Fibroblast of the aortic adventitia (primary cell): ENCODE data around the gene APOLD1. TPM values are rescaled to one million over a fixed set of nuclear protein-coding genes. Genes with fewer than 3 reads are reported as not detected.

Source experiments
- DNase-seq: peaks from one replicate; pipeline ENCODE4 v3.0.0-alpha.2; 2010; ENCODE audit warnings: low read depth
- H3K4me3 ChIP-seq: 2 replicates; pipeline ENCODE4 v1.5.1; 2011; ENCODE audit warnings: low read depth, mild to moderate bottlenecking, control low read depth, low read length, moderate library complexity
- total RNA-seq: library from RNA; depleted of rRNA; stranded (reverse); fragments of >200 nt; gene quantifications from 2 replicates; pipeline ENCODE4 v1.2.3, GENCODE V29; 2012; ENCODE audit warnings: low replicate concordance
- TF ChIP-seq, protein P1 (sequence below): IDR thresholded peaks from 2 replicates; pipeline ENCODE4 v1.5.1; 2011; ENCODE audit warnings: mild to moderate bottlenecking, low read length, control low read depth, inconsistent platforms; ENCODE audit not compliant: insufficient read depth

APOLD1 gene
- total RNA-seq, 1 donor, result 9.2 TPM

DNA sequence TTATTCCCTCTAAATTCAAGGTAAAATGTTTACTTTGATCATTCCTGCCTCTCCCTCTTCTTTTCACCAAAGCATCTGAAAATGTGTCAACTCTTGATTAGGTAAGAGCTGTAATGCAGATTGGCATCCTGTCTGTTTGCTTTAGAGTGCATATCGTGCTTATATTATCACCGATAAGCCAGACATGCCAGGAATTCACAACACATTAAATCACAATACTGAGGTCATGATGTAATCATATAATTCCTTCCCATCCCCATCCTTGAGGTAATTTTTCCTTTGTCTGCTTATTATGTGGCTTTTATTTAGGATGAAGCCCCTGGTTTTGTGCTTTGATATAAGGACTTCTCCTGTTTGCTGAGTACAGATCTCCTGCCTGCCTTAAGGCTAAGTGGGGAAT lies 37.8 kb downstream of the APOLD1 start:
- no peak overlapping the region for H3K4me3 ChIP-seq
- DNase-seq, result peak; percentile 84
- TF ChIP-seq, protein P1, sequence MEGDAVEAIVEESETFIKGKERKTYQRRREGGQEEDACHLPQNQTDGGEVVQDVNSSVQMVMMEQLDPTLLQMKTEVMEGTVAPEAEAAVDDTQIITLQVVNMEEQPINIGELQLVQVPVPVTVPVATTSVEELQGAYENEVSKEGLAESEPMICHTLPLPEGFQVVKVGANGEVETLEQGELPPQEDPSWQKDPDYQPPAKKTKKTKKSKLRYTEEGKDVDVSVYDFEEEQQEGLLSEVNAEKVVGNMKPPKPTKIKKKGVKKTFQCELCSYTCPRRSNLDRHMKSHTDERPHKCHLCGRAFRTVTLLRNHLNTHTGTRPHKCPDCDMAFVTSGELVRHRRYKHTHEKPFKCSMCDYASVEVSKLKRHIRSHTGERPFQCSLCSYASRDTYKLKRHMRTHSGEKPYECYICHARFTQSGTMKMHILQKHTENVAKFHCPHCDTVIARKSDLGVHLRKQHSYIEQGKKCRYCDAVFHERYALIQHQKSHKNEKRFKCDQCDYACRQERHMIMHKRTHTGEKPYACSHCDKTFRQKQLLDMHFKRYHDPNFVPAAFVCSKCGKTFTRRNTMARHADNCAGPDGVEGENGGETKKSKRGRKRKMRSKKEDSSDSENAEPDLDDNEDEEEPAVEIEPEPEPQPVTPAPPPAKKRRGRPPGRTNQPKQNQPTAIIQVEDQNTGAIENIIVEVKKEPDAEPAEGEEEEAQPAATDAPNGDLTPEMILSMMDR, result no peak

DNA sequence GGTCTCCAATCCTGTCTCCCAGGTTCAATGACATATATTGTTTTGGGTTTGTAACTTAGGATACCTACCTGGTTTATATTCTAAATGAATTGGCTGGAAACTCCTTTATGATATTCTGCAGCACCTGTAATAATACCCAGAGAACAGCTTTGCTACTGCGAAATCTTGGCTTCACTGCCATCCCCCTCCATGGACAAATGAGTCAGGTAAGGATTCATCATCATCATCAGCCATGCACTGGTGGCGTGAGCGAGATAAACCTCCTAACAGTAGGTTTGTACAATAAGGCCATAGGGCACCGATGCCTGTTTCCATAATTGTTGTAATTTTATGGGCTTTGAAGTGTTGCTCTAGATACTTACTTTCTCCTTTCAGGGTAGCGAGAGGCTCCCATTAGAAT lies 38.4 kb downstream of the APOLD1 start:
- no peak for DNase-seq
- H3K4me3 ChIP-seq, result no peak overlapping the region
- TF ChIP-seq, protein P1, result no peak

DNA sequence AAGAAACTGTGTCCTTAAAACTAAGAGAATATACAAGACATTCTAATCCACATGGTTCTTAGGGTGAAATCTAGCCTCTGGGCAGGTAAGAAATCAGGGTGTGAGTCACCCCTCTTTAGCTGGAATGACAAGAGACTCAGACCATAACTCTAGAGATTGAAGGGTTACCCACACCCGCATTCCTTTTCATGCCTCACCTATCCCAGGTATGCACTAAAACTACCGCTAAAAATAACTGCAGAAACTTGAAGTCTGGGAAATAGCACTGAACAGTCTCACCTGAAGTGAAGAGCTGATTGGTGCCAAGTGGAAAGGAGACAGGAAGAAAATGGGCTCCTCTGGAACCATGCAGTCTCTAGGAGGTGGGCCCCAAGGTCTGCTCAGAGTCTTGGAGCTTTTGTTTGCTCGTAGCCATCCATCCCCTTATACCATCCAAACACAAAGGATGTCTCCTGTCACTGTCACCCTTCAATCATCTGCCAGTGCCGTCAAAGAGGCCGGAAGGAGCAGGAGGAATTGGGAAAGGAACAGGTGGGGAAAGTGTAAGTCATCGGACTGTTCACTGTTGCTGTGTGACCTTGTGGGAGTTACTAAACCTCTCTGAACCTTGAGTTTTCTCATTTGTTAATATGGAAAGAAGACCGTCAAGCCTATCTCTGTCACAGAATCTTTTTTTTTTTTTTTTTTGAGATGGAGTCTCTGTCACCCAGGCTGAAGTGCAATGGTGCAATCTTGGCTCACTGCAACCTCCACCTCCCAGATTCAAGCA lies 50.1 kb downstream of the APOLD1 start:
- peak; percentile 25 for DNase-seq
- TF ChIP-seq, protein P1, result no peak
- no peak overlapping the region for H3K4me3 ChIP-seq

DNA sequence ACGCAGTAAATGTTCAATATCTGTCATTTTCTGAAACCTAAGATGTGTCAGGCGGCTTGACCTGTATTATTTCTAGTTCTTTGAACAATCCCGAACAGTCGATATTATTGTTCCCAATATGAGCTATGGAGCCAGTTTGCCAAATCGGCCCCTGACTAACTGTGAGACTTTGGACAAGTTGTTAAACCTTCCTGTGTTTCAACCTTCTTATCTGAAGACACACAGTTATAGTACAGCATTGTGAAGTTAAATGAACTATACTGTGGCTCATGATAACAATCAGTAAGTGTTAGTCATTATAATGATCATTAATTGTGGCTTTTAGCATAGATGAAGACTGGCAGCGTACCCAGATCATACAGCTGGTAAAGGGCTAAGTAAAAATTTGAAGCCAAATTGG lies 51.1 kb downstream of the APOLD1 start:
- DNase-seq, result no peak
- TF ChIP-seq, protein P1, result no peak

DNA sequence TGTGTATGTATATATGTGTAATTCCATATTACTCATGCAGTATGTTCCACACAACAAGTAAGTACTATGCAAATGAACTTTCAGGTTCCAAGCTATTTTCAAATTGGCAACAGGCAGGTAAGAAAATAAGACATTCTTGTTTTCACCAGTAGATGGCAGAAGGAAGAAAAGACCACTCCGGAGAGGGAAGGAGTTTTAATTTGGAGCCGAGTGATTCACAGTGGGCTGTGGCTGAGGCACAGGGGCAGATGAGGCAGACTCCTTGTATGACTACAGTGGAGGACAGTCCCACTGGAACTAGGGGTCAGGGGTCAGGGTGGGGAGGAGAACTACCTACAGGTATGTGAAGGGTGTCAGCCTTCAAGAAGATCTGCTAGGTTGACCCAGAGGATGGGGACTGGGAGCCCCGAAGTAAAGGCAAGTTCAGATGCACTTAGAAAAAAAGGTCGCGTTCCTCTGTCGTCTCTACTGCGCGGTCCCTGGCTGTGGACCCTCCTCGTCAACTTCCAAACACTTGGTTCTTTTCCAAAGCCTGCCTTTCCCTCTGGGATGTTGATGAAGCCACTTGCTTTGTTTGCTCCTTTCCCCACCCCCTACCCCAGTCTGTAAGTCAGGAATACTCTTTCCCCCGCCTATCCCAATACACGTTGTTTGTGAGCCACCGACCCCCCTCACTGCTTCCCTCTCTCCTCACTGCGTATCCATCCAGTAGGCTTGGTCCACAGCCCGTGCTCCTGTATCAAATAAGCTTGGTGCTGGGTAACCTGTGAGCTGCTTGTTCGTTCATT lies 51.8 kb downstream of the APOLD1 start:
- TF ChIP-seq, protein P1, result peak; percentile 60
- no peak overlapping the region for H3K4me3 ChIP-seq
- peak; percentile 82 for DNase-seq

More for the DNA sequence above, 51.1 kb downstream of the APOLD1 start:
- H3K4me3 ChIP-seq, result no peak overlapping the region

DNA sequence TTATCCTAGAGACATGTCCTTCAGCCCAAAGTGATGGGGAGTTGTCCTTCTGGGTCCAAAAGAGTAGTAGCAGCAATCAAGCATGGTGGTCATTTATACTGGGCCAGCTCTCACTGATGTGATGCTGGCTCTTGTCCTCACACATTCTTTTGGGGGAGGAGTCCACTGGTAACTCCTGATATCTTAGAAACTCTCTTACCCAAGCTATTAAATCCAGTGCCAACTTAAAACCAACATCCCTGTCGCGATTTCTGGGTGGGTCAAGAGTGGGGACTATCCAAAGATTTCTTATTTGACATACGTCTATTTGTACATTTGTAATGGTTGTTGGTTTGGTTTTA lies 52.3 kb downstream of the APOLD1 start:
- TF ChIP-seq, protein P1, result no peak
- no peak for DNase-seq
- no peak overlapping the region for H3K4me3 ChIP-seq
